GM12892 (cell line): Measurements from ENCODE around the gene MMRN1.

Experiments
- POLR2A ChIP-seq: IDR thresholded peaks from 2 replicates; pipeline ENCODE4 v1.6.1; 2011; ENCODE audit warnings: low read depth, low read length, control low read depth
- POLR2AphosphoS5 ChIP-seq: IDR thresholded peaks from 2 replicates; pipeline ENCODE4 v1.6.1; 2011; ENCODE audit warnings: low read depth, low read length, control low read depth

- TF ChIP-seq POLR2AphosphoS5, result no peak
- TF ChIP-seq POLR2A, result no peak
Observed at GRCh38 chr4:89847571-89848325, 46.9 kb upstream of the MMRN1 start.
